Mononuclear cell (primary cell): ENCODE data around the gene ARCN1. TPM values are rescaled to one million over a fixed set of nuclear protein-coding genes. Genes with fewer than 3 reads are reported as not detected.
"Not testable (repeated sequence)": the region's sequence is repeated elsewhere in the genome, so short reads cannot be mapped to it uniquely, and the experiment has no call there.

Experiments used
- H3K27me3 ChIP-seq: 2 replicates; pipeline ENCODE4 v1.6.0; 2011; ENCODE audit warnings: low read length, control low read depth; ENCODE audit not compliant: insufficient read depth
- H3K4me1 ChIP-seq: 2 replicates; pipeline ENCODE4 v1.5.1; 2011; ENCODE audit warnings: mild to moderate bottlenecking, low read length, control low read depth; ENCODE audit not compliant: insufficient read depth
- H3K4me3 ChIP-seq: 2 replicates; pipeline ENCODE4 v1.5.1; 2011; ENCODE audit warnings: mild to moderate bottlenecking, low read length, moderate library complexity
- H3K9me3 ChIP-seq: 2 replicates; pipeline ENCODE4 v1.5.1; 2011; ENCODE audit warnings: low read depth, mild to moderate bottlenecking, control low read depth, low read length
- total RNA-seq: library from RNA; depleted of rRNA; stranded (reverse); fragments of >200 nt; gene quantifications from one replicate; pipeline ENCODE4 v1.2.3, GENCODE V29; 2012

ARCN1 gene
- total RNA-seq, 1 donor, result 109 TPM

- Histone ChIP-seq H3K27me3 (no peaks in the 10 kb centered on the region), H3K4me1 (peaks cover 37% of the 10 kb centered on the region), H3K9me3 (no peaks in the 10 kb centered on the region), H3K4me3 (no peak overlapping the region)
These were observed 2.4 kb downstream of the ARCN1 start for GRCh38 chr11:118574636-118575035.

GRCh38 chr11:118577995-118578394 is 5.8 kb downstream of the ARCN1 start:
- H3K9me3 ChIP-seq, H3K27me3 ChIP-seq, H3K4me3 ChIP-seq: not testable (repeated sequence)
- peaks cover 28% of the 10 kb centered on the region for H3K4me1 ChIP-seq

- Histone ChIP-seq H3K4me3 (no peak overlapping the region), H3K4me1 (peaks cover 8% of the 10 kb centered on the region), H3K27me3 (no peaks in the 10 kb centered on the region), H3K9me3 (no peaks in the 10 kb centered on the region)
These were observed 8.8 kb downstream of the ARCN1 start for GRCh38 chr11:118581057-118581456.

GRCh38 chr11:118587952-118588351 is 15.7 kb downstream of the ARCN1 start:
- Histone ChIP-seq H3K27me3 (no peaks in the 10 kb centered on the region), H3K9me3 (no peaks in the 10 kb centered on the region), H3K4me1 (no peaks in the 10 kb centered on the region), H3K4me3 (no peak overlapping the region)

- Histone ChIP-seq H3K27me3 (no peaks in the 10 kb centered on the region), H3K4me3 (no peak overlapping the region), H3K4me1 (no peaks in the 10 kb centered on the region), H3K9me3 (no peaks in the 10 kb centered on the region)
These were observed 20.6 kb downstream of the ARCN1 start for GRCh38 chr11:118592616-118593367.

- H3K4me1 ChIP-seq, H3K4me3 ChIP-seq, H3K9me3 ChIP-seq, H3K27me3 ChIP-seq: not testable (repeated sequence)
These were observed 22.8 kb downstream of the ARCN1 start for GRCh38 chr11:118594984-118595383.

GRCh38 chr11:118596224-118597146 is 24.3 kb downstream of the ARCN1 start:
- H3K9me3 ChIP-seq, result no peaks in the 10 kb centered on the region
- H3K4me3 ChIP-seq, result no peak overlapping the region
- no peaks in the 10 kb centered on the region for H3K27me3 ChIP-seq
- no peaks in the 10 kb centered on the region for H3K4me1 ChIP-seq

GRCh38 chr11:118597556-118597955 is 25.3 kb downstream of the ARCN1 start:
- Histone ChIP-seq H3K4me3 (no peak overlapping the region), H3K4me1 (no peaks in the 10 kb centered on the region), H3K9me3 (no peaks in the 10 kb centered on the region), H3K27me3 (no peaks in the 10 kb centered on the region)

GRCh38 chr11:118602331-118602730 is 30.1 kb downstream of the ARCN1 start:
- Histone ChIP-seq H3K27me3 (peaks cover 6% of the 10 kb centered on the region), H3K4me3 (no peak overlapping the region), H3K4me1 (no peaks in the 10 kb centered on the region), H3K9me3 (no peaks in the 10 kb centered on the region)

- Histone ChIP-seq H3K27me3 (peaks cover 11% of the 10 kb centered on the region), H3K4me1 (peaks cover 13% of the 10 kb centered on the region)
- not testable (repeated sequence) for H3K9me3 ChIP-seq, H3K4me3 ChIP-seq
These were observed 31.5 kb downstream of the ARCN1 start for GRCh38 chr11:118603709-118604108.

GRCh38 chr11:118604566-118604965 is 32.4 kb downstream of the ARCN1 start:
- Histone ChIP-seq H3K4me1 (peaks cover 22% of the 10 kb centered on the region), H3K27me3 (peaks cover 19% of the 10 kb centered on the region), H3K9me3 (no peaks in the 10 kb centered on the region), H3K4me3 (no peak overlapping the region)

GRCh38 chr11:118605116-118605867 is 33.1 kb downstream of the ARCN1 start:
- Histone ChIP-seq H3K27me3 (peaks cover 23% of the 10 kb centered on the region), H3K4me1 (peaks cover 29% of the 10 kb centered on the region), H3K4me3 (no peak overlapping the region), H3K9me3 (no peaks in the 10 kb centered on the region)

- no peaks in the 10 kb centered on the region for H3K9me3 ChIP-seq
- H3K4me1 ChIP-seq, result peaks cover 39% of the 10 kb centered on the region
- no peak overlapping the region for H3K4me3 ChIP-seq
- H3K27me3 ChIP-seq, result peaks cover 31% of the 10 kb centered on the region
These were observed 34.1 kb downstream of the ARCN1 start for GRCh38 chr11:118606157-118606843.

- H3K27me3 ChIP-seq, result peaks cover 33% of the 10 kb centered on the region
These were observed 34.6 kb downstream of the ARCN1 start for GRCh38 chr11:118606844-118607228.

More at GRCh38 chr11:118606844-118607228, 34.6 kb downstream of the ARCN1 start:
- Histone ChIP-seq H3K4me3 (no peak overlapping the region), H3K4me1 (peaks cover 40% of the 10 kb centered on the region), H3K9me3 (no peaks in the 10 kb centered on the region)
